ENCODE results near the gene CYTH1. TPM values are rescaled to one million over a fixed set of nuclear protein-coding genes. Genes with fewer than 3 reads are reported as not detected.

The CYTH1 gene
- total RNA-seq, 2 experiments from 2014 or later, result 288 to 309 TPM

- H3K9me3 Mint-ChIP-seq, result no peaks in the 10 kb centered on the region
- no peak overlapping the region for H3K27ac Mint-ChIP-seq
These were observed 12.3 kb upstream of the CYTH1 start for GRCh38 chr17:78794399-78794798.

GRCh38 chr17:78793968-78794367 lies 11.9 kb upstream of the CYTH1 start:
- Mint-ChIP-seq H3K4me3 (no peak overlapping the region), H3K9me3 (no peaks in the 10 kb centered on the region), H3K4me1 (peaks cover 68% of the 10 kb centered on the region), H3K36me3 (ENCODE audit: low read depth) (peaks cover 68% of the 10 kb centered on the region), H3K27ac (peak overlapping the region; percentile 13), H3K27me3 (no peaks in the 10 kb centered on the region)
- DNase-seq, result no peak
- ChIA-PET POLR2A (interaction anchor here (1.0 to 2.0 kb wide), 3 partner anchors 9 to 35 kb away, joined by 3 to 5 read pairs (median 3); no protein-coding TSS in a partner anchor), CTCF (no interaction called here)

More at GRCh38 chr17:78794399-78794798, 12.3 kb upstream of the CYTH1 start:
- H3K36me3 Mint-ChIP-seq (ENCODE audit: low read depth), result peaks cover 72% of the 10 kb centered on the region
- H3K4me3 Mint-ChIP-seq, result no peak overlapping the region
- H3K4me1 Mint-ChIP-seq, result peaks cover 68% of the 10 kb centered on the region
- ChIA-PET CTCF (no interaction called here), POLR2A (interaction anchor here (1.0 to 2.0 kb wide), 3 partner anchors 10 to 35 kb away, joined by 3 to 5 read pairs (median 3); no protein-coding TSS in a partner anchor)
- no peaks in the 10 kb centered on the region for H3K27me3 Mint-ChIP-seq
- no peak for DNase-seq

GRCh38 chr17:78793415-78793814 lies 11.3 kb upstream of the CYTH1 start:
- ChIA-PET POLR2A (interaction anchor here (0.8 to 1.4 kb wide), 3 partner anchors 9 to 36 kb away, joined by 3 read pairs; no protein-coding TSS in a partner anchor), CTCF (no interaction called here)
- Mint-ChIP-seq H3K27me3 (no peaks in the 10 kb centered on the region), H3K27ac (no peak overlapping the region), H3K4me1 (peaks cover 66% of the 10 kb centered on the region), H3K36me3 (ENCODE audit: low read depth) (peaks cover 62% of the 10 kb centered on the region), H3K9me3 (no peaks in the 10 kb centered on the region), H3K4me3 (no peak overlapping the region)
- DNase-seq, result no peak

GRCh38 chr17:78791840-78792709 lies 10.0 kb upstream of the CYTH1 start:
- Mint-ChIP-seq H3K36me3 (ENCODE audit: low read depth) (peaks cover 56% of the 10 kb centered on the region), H3K4me1 (peaks cover 67% of the 10 kb centered on the region), H3K27ac (peak overlapping the region; percentile 50), H3K27me3 (no peaks in the 10 kb centered on the region), H3K9me3 (no peaks in the 10 kb centered on the region), H3K4me3 (no peak overlapping the region)
- DNase-seq, result no peak
- POLR2A ChIA-PET, result interaction anchor here (3.8 to 29.2 kb wide), 2 partner anchors 12 to 31 kb away, joined by 28 to 861 read pairs; no protein-coding TSS in a partner anchor
- CTCF ChIA-PET, result no interaction called here

GRCh38 chr17:78790552-78790951 lies 8.5 kb upstream of the CYTH1 start:
- Mint-ChIP-seq H3K4me3 (no peak overlapping the region), H3K9me3 (no peaks in the 10 kb centered on the region), H3K4me1 (peaks cover 64% of the 10 kb centered on the region), H3K27ac (peak overlapping the region; percentile 19), H3K27me3 (no peaks in the 10 kb centered on the region), H3K36me3 (ENCODE audit: low read depth) (peaks cover 42% of the 10 kb centered on the region)
- ChIA-PET CTCF (interaction anchor here (0.7 to 1.1 kb wide), 3 partner anchors 9 to 256 kb away, joined by 3 read pairs; no protein-coding TSS in a partner anchor), POLR2A (interaction anchor here (0.5 to 29.2 kb wide), 6 partner anchors 10 to 93 kb away, joined by 3 to 861 read pairs (median 10); no protein-coding TSS in a partner anchor)
- no peak for DNase-seq

GRCh38 chr17:78789663-78790181 lies 7.6 kb upstream of the CYTH1 start:
- H3K9me3 Mint-ChIP-seq, result no peaks in the 10 kb centered on the region
- POLR2A ChIA-PET, result interaction anchor here (0.8 to 29.2 kb wide), 8 partner anchors 9 to 30 kb away, joined by 3 to 861 read pairs (median 6); no protein-coding TSS in a partner anchor
- CTCF ChIA-PET, result interaction anchor here (0.9 to 1.5 kb wide), 5 partner anchors 10 to 52 kb away, joined by 3 to 10 read pairs (median 3); no protein-coding TSS in a partner anchor
- peak overlapping the region; percentile 82 for H3K27ac Mint-ChIP-seq
- peaks cover 65% of the 10 kb centered on the region for H3K4me1 Mint-ChIP-seq
- no peak for DNase-seq
- H3K36me3 Mint-ChIP-seq (ENCODE audit: low read depth), result peaks cover 34% of the 10 kb centered on the region
- no peak overlapping the region for H3K4me3 Mint-ChIP-seq
- no peaks in the 10 kb centered on the region for H3K27me3 Mint-ChIP-seq

- Mint-ChIP-seq H3K27me3 (no peaks in the 10 kb centered on the region), H3K36me3 (ENCODE audit: low read depth) (peaks cover 30% of the 10 kb centered on the region), H3K4me3 (no peak overlapping the region), H3K27ac (peak overlapping the region; percentile 82), H3K9me3 (no peaks in the 10 kb centered on the region), H3K4me1 (peaks cover 67% of the 10 kb centered on the region)
- CTCF ChIA-PET, result interaction anchor here (0.9 to 1.5 kb wide), 5 partner anchors 11 to 53 kb away, joined by 3 to 10 read pairs (median 3); no protein-coding TSS in a partner anchor
- no peak for DNase-seq
- POLR2A ChIA-PET, result interaction anchor here (1.0 to 29.2 kb wide), 7 partner anchors 9 to 30 kb away, joined by 3 to 861 read pairs (median 6); no protein-coding TSS in a partner anchor
These were observed 7.1 kb upstream of the CYTH1 start for GRCh38 chr17:78789149-78789662.

GRCh38 chr17:78788451-78788850 lies 6.4 kb upstream of the CYTH1 start:
- POLR2A ChIA-PET, result interaction anchor here (1.0 to 29.2 kb wide), 5 partner anchors 10 to 31 kb away, joined by 3 to 861 read pairs (median 5); no protein-coding TSS in a partner anchor
- peaks cover 70% of the 10 kb centered on the region for H3K4me1 Mint-ChIP-seq
- H3K4me3 Mint-ChIP-seq, result no peak overlapping the region
- H3K9me3 Mint-ChIP-seq, result no peaks in the 10 kb centered on the region
- H3K27ac Mint-ChIP-seq, result no peak overlapping the region
- H3K27me3 Mint-ChIP-seq, result no peaks in the 10 kb centered on the region
- CTCF ChIA-PET, result interaction anchor here (1.5 kb wide), 1 partner anchor 16 kb away, joined by 3 read pairs; no protein-coding TSS in a partner anchor
- DNase-seq, result no peak
- peaks cover 29% of the 10 kb centered on the region for H3K36me3 Mint-ChIP-seq (ENCODE audit: low read depth)

GRCh38 chr17:78787444-78787843 lies 5.4 kb upstream of the CYTH1 start:
- Mint-ChIP-seq H3K27ac (peak overlapping the region; percentile 16), H3K36me3 (ENCODE audit: low read depth) (peaks cover 30% of the 10 kb centered on the region), H3K27me3 (no peaks in the 10 kb centered on the region), H3K9me3 (no peaks in the 10 kb centered on the region), H3K4me3 (no peak overlapping the region), H3K4me1 (peaks cover 75% of the 10 kb centered on the region)
- DNase-seq, result no peak
- ChIA-PET CTCF (no interaction called here), POLR2A (interaction anchor here (0.6 to 29.2 kb wide), 2 partner anchors 9 to 26 kb away, joined by 3 to 861 read pairs; no protein-coding TSS in a partner anchor)

GRCh38 chr17:78785663-78786057 lies 3.6 kb upstream of the CYTH1 start:
- DNase-seq, result no peak
- ChIA-PET POLR2A (interaction anchor here (0.6 to 29.2 kb wide), 18 partner anchors 12 to 527 kb away, joined by 3 to 861 read pairs (median 4); no protein-coding TSS in a partner anchor), CTCF (interaction anchor here (0.9 to 2.6 kb wide), 5 partner anchors 12 to 289 kb away, joined by 3 to 9 read pairs (median 6); no protein-coding TSS in a partner anchor)
- H3K27me3 Mint-ChIP-seq, result no peaks in the 10 kb centered on the region
- peaks cover 64% of the 10 kb centered on the region for H3K4me1 Mint-ChIP-seq
- peak overlapping the region; percentile 67 for H3K27ac Mint-ChIP-seq
- H3K4me3 Mint-ChIP-seq, result peak overlapping the region; percentile 44
- peaks cover 24% of the 10 kb centered on the region for H3K36me3 Mint-ChIP-seq (ENCODE audit: low read depth)
- H3K9me3 Mint-ChIP-seq, result no peaks in the 10 kb centered on the region

- no peak for DNase-seq
These were observed 3.1 kb upstream of the CYTH1 start for GRCh38 chr17:78785011-78785662.

GRCh38 chr17:78784352-78784751 lies 2.3 kb upstream of the CYTH1 start:
- Mint-ChIP-seq H3K36me3 (ENCODE audit: low read depth) (peaks cover 34% of the 10 kb centered on the region), H3K4me3 (peak overlapping the region; percentile 47), H3K27me3 (no peaks in the 10 kb centered on the region), H3K9me3 (no peaks in the 10 kb centered on the region), H3K4me1 (peaks cover 59% of the 10 kb centered on the region), H3K27ac (peak overlapping the region; percentile 65)
- POLR2A ChIA-PET, result interaction anchor here (0.6 to 29.2 kb wide), 14 partner anchors 10 to 425 kb away, joined by 3 to 861 read pairs (median 4); partner anchors contain the start of genes SOCS3 and USP36
- CTCF ChIA-PET, result interaction anchor here (1.1 to 2.6 kb wide), 3 partner anchors 35 to 82 kb away, joined by 3 to 9 read pairs (median 4); no protein-coding TSS in a partner anchor
- DNase-seq, result no peak

More at GRCh38 chr17:78785011-78785662, 3.1 kb upstream of the CYTH1 start:
- POLR2A ChIA-PET, result interaction anchor here (0.7 to 29.2 kb wide), 21 partner anchors 9 to 527 kb away, joined by 3 to 861 read pairs (median 4); partner anchors contain the start of genes SOCS3 and USP36
- Mint-ChIP-seq H3K4me3 (peak overlapping the region; percentile 40), H3K27ac (peak overlapping the region; percentile 67), H3K27me3 (no peaks in the 10 kb centered on the region), H3K9me3 (no peaks in the 10 kb centered on the region), H3K4me1 (peaks cover 61% of the 10 kb centered on the region), H3K36me3 (ENCODE audit: low read depth) (peaks cover 26% of the 10 kb centered on the region)
- CTCF ChIA-PET, result interaction anchor here (0.8 to 2.6 kb wide), 8 partner anchors 12 to 288 kb away, joined by 3 to 9 read pairs (median 4); no protein-coding TSS in a partner anchor
